ENCODE data around the gene CCDC85B.

CCDC85B gene

GRCh38 chr11:65869643-65870306 lies 20.7 kb upstream of the CCDC85B start:
- Histone ChIP-seq H3K27ac (ENCODE audit: low read depth, low read length) (no peak overlapping the region), H3K27me3 (ENCODE audit: control insufficient read depth in 1 of 2, insufficient read depth in 2 of 2, low read length in 2 of 2) (no peaks in the 10 kb centered on the region), H3K9me3 (ENCODE audit: control insufficient read depth in 1 of 2, low read length in 2 of 2) (no peaks in the 10 kb centered on the region), H3K36me3 (ENCODE audit: control insufficient read depth in 1 of 2, insufficient read depth in 2 of 2, low read length in 2 of 2) (peaks cover 22 to 30% of the 10 kb centered on the region in 2 donors), H3K9ac (ENCODE audit: low read depth in 1 of 2, low read length in 2 of 2) (no peak overlapping the region), H3K4me3 (ENCODE audit: low read depth in 1 of 2, low read length in 2 of 2) (no peak overlapping the region), H3K4me1 (ENCODE audit: control insufficient read depth in 1 of 2, insufficient read depth in 2 of 2, low read length in 2 of 2) (peaks cover 12 to 17% of the 10 kb centered on the region in 2 donors)

- Histone ChIP-seq H3K9ac (ENCODE audit: low read depth in 1 of 2, low read length in 2 of 2) (no peak overlapping the region), H3K4me1 (ENCODE audit: control insufficient read depth in 1 of 2, insufficient read depth in 2 of 2, low read length in 2 of 2) (peaks cover 12 to 17% of the 10 kb centered on the region in 2 donors), H3K9me3 (ENCODE audit: control insufficient read depth in 1 of 2, low read length in 2 of 2) (no peaks in the 10 kb centered on the region)
Observed at GRCh38 chr11:65870307-65870658, 20.2 kb upstream of the CCDC85B start.

DNA sequence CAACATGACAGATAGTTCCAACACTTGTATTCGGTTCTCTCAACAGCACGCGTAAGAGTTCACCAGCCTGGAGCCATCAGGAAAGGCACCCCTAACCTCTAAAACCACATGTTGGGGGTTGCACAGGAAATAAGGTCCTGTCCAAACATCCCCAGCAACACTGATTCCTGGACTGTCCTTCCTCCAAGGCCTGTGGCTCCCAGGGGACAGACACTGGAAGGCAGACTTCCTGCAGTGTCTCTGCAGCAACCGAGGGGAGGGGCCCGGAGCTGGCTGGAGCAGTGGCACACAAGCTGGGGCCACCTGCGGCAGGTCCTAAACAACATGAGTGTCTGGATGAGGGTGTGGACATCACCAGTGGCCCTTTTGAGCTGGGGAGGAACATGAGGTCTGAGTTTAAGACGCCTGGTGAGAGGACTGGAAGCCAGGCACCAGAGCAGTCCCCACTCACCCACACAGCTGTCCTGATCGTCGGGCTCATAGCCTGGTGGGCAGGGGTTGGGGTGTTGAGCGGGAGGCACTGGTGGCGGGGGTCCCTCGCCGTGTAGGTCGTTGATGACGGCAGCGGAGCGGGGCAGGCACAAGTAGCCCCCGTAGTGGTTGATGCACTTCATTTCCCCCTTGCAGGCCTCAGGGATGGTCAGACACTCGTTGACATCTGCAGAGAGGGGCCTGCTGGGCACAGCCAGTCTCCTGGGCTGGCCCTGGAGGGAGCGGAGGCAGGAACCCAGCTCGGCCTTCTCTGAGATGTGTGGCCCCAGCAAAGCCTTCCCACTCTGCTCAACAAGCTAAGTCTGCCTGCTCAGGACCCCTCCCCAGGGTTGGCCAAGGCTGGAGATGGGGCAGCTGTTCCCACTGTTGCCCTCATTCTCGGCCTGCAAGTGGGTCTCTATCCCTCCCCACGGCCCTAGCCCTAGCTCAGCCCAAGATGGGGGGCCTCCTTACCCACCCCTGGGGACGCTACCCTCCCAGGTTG lies 19.5 kb upstream of the CCDC85B start:
- peak overlapping the region in 1 of 2 donors; percentile 48 for H3K9ac ChIP-seq (ENCODE audit: low read depth in 1 of 2, low read length in 2 of 2)
- peaks cover 10 to 18% of the 10 kb centered on the region in 2 donors for H3K36me3 ChIP-seq (ENCODE audit: control insufficient read depth in 1 of 2, insufficient read depth in 2 of 2, low read length in 2 of 2)
- H3K27ac ChIP-seq (ENCODE audit: low read depth, low read length): no peak overlapping the region
- no peaks in the 10 kb centered on the region for H3K9me3 ChIP-seq (ENCODE audit: control insufficient read depth in 1 of 2, low read length in 2 of 2)
- no peaks in the 10 kb centered on the region for H3K27me3 ChIP-seq (ENCODE audit: control insufficient read depth in 1 of 2, insufficient read depth in 2 of 2, low read length in 2 of 2)
- H3K4me1 ChIP-seq (ENCODE audit: control insufficient read depth in 1 of 2, insufficient read depth in 2 of 2, low read length in 2 of 2): peaks cover 12 to 17% of the 10 kb centered on the region in 2 donors
- H3K4me3 ChIP-seq (ENCODE audit: low read depth in 1 of 2, low read length in 2 of 2): no peak overlapping the region

More at GRCh38 chr11:65870307-65870658, 20.2 kb upstream of the CCDC85B start:
- no peak overlapping the region for H3K4me3 ChIP-seq (ENCODE audit: low read depth in 1 of 2, low read length in 2 of 2)
- H3K27ac ChIP-seq (ENCODE audit: low read depth, low read length): no peak overlapping the region
- no peaks in the 10 kb centered on the region for H3K27me3 ChIP-seq (ENCODE audit: control insufficient read depth in 1 of 2, insufficient read depth in 2 of 2, low read length in 2 of 2)
- H3K36me3 ChIP-seq (ENCODE audit: control insufficient read depth in 1 of 2, insufficient read depth in 2 of 2, low read length in 2 of 2): peaks cover 17 to 25% of the 10 kb centered on the region in 2 donors

- H3K4me1 ChIP-seq (ENCODE audit: control insufficient read depth in 1 of 2, insufficient read depth in 2 of 2, low read length in 2 of 2): peaks cover 12 to 17% of the 10 kb centered on the region in 2 donors
- H3K9ac ChIP-seq (ENCODE audit: low read depth in 1 of 2, low read length in 2 of 2): peak overlapping the region in 1 of 2 donors; percentile 48
- peaks cover 5 to 9% of the 10 kb centered on the region in 2 donors for H3K36me3 ChIP-seq (ENCODE audit: control insufficient read depth in 1 of 2, insufficient read depth in 2 of 2, low read length in 2 of 2)
- H3K9me3 ChIP-seq (ENCODE audit: control insufficient read depth in 1 of 2, low read length in 2 of 2): no peaks in the 10 kb centered on the region
- peak overlapping the region; percentile 66 for H3K27ac ChIP-seq (ENCODE audit: low read depth, low read length)
- H3K27me3 ChIP-seq (ENCODE audit: control insufficient read depth in 1 of 2, insufficient read depth in 2 of 2, low read length in 2 of 2): no peaks in the 10 kb centered on the region
- peak overlapping the region; percentile 22 to 28 for H3K4me3 ChIP-seq (ENCODE audit: low read depth in 1 of 2, low read length in 2 of 2)
Observed at GRCh38 chr11:65871811-65872548, 18.5 kb upstream of the CCDC85B start.

DNA sequence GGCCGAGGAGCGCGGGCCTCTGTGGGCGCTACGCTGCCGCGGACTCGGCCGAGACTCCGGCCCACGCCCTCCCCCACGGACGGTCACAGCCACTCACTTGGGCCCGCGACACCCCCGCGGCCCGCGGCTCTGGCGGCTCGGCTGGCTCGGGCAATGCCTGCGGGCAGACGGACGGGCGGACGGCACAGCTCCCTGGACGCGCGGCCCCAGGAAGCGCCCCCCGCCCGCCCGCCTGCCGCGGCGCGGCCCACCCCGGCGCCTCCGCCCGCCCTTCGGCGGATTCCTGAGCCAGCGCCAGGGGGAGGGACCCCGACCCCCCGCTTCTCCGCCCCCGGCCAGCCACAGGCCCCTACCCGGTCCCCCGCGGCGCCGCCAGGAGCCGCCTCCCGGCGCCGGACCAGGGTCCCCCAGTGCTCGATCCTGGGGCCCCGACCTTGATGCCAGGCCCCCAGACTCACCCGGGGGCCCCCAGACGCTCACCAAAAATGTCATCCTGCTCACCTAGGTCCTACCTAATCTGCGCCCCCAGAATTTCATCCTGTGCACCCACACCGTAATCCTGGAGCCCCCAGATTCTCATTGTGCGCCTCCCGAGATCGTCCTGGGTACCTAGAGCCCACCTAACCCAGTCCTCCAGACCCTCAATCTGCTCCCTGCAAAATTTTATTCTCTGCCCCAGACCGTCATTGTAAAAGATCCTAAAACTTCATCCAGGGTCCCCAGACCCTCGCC lies 17.7 kb upstream of the CCDC85B start, which contains the start of gene EFEMP2:
TSS of gene EFEMP2 (minus strand) at position 215 of the 732 bp plus-strand sequence. CDS start 446 bp downstream, outside the sequence.
- H3K9ac ChIP-seq (ENCODE audit: low read depth in 1 of 2, low read length in 2 of 2): peak within 1 kb of the TSS; percentile 60 to 73

DNA sequence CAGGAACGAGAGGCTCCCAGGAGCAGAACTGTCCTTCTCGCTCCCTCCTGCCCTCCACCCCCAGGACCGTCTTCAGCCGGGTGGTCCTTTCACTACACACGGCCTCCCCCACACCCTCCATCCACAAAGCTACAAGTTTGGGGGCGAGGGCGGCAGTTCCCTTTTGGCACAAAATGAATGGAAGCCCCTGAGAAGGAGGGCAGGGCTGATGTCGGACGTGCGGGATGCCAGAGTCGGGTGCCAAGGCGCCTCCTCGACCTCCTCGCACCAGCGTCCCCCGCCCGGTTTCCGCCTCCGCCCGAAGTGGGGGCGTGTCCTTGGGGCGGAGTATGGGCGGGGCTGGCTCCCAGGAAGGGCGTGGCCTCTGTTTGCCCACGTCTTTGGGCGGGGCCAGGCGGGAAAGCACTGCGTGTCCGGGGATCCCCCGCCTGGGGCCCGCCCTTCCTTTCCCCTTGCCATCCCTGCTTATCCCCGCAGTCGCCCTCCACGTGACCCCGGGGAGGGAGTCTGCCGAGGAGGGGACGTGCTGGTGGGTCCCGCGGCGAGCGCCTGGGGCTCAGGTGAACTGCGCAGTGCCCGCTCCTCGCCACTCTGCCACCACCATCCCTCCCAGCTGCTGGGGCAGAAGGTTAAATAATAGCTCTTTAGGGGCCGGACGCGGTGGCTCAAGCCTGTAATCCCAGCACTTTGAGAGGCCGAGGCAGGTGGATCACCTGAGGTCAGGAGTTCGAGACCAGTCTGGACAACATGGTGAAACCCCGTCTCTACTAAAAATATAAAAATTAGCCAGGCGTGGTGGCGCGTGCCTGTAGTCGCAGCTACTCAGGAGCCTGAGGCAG lies 16.9 kb upstream of the CCDC85B start:
- H3K36me3 ChIP-seq (ENCODE audit: control insufficient read depth in 1 of 2, insufficient read depth in 2 of 2, low read length in 2 of 2): no peaks in the 10 kb centered on the region
- peak overlapping the region; percentile 56 for H3K27ac ChIP-seq (ENCODE audit: low read depth, low read length)
- peak overlapping the region; percentile 69 to 83 for H3K4me3 ChIP-seq (ENCODE audit: low read depth in 1 of 2, low read length in 2 of 2)
- H3K9me3 ChIP-seq (ENCODE audit: control insufficient read depth in 1 of 2, low read length in 2 of 2): no peaks in the 10 kb centered on the region
- no peaks in the 10 kb centered on the region for H3K27me3 ChIP-seq (ENCODE audit: control insufficient read depth in 1 of 2, insufficient read depth in 2 of 2, low read length in 2 of 2)
- peak overlapping the region; percentile 60 to 73 for H3K9ac ChIP-seq (ENCODE audit: low read depth in 1 of 2, low read length in 2 of 2)
- H3K4me1 ChIP-seq (ENCODE audit: control insufficient read depth in 1 of 2, insufficient read depth in 2 of 2, low read length in 2 of 2): peaks cover 12 to 17% of the 10 kb centered on the region in 2 donors

More for the DNA sequence above, 17.7 kb upstream of the CCDC85B start, which contains the start of gene EFEMP2:
- Histone ChIP-seq H3K36me3 (ENCODE audit: control insufficient read depth in 1 of 2, insufficient read depth in 2 of 2, low read length in 2 of 2) (peaks cover 0 to 2% of the 10 kb centered on the region in 2 donors), H3K9me3 (ENCODE audit: control insufficient read depth in 1 of 2, low read length in 2 of 2) (no peaks in the 10 kb centered on the region), H3K27ac (ENCODE audit: low read depth, low read length) (peak within 1 kb of the TSS; percentile 78), H3K27me3 (ENCODE audit: control insufficient read depth in 1 of 2, insufficient read depth in 2 of 2, low read length in 2 of 2) (no peaks in the 10 kb centered on the region), H3K4me3 (ENCODE audit: low read depth in 1 of 2, low read length in 2 of 2) (peak within 1 kb of the TSS; percentile 69 to 83), H3K4me1 (ENCODE audit: control insufficient read depth in 1 of 2, insufficient read depth in 2 of 2, low read length in 2 of 2) (peaks cover 12 to 17% of the 10 kb centered on the region in 2 donors)

- Histone ChIP-seq H3K4me1 (ENCODE audit: control insufficient read depth in 1 of 2, insufficient read depth in 2 of 2, low read length in 2 of 2) (peaks cover 0 to 3% of the 10 kb centered on the region in 2 donors), H3K27me3 (ENCODE audit: control insufficient read depth in 1 of 2, insufficient read depth in 2 of 2, low read length in 2 of 2) (no peaks in the 10 kb centered on the region), H3K9me3 (ENCODE audit: control insufficient read depth in 1 of 2, low read length in 2 of 2) (no peaks in the 10 kb centered on the region), H3K9ac (ENCODE audit: low read depth in 1 of 2, low read length in 2 of 2) (no peak within 1 kb of the TSS), H3K4me3 (ENCODE audit: low read depth in 1 of 2, low read length in 2 of 2) (no peak within 1 kb of the TSS), H3K36me3 (ENCODE audit: control insufficient read depth in 1 of 2, insufficient read depth in 2 of 2, low read length in 2 of 2) (peaks cover 15 to 23% of the 10 kb centered on the region in 2 donors), H3K27ac (ENCODE audit: low read depth, low read length) (no peak within 1 kb of the TSS)
Observed at GRCh38 chr11:65879617-65880016, 10.9 kb upstream of the CCDC85B start, which contains the start of gene CTSW. Gene CTSW (plus strand): TSS chr11:65879837. CDS start chr11:65879855, 18 bp downstream.

DNA sequence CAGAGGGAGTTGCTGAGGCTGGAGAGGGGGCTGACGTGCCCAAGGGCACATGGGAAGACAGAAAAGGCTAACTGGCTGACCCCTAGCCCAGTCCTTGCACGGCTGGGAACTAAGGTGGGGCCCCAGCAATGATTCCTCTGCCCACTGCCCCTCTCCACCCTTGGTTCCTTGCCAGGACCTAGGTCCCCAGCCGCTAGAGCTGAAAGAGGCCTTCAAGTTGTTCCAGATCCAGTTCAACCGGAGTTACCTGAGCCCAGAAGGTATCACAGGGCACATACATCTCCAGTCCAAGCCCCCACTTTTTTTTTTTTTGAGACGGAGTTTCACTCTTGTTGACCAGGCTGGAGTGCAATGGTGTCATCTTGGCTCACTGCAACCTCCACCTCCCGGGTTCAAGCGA lies 10.4 kb upstream of the CCDC85B start:
- Histone ChIP-seq H3K9ac (ENCODE audit: low read depth in 1 of 2, low read length in 2 of 2) (no peak overlapping the region), H3K4me3 (ENCODE audit: low read depth in 1 of 2, low read length in 2 of 2) (no peak overlapping the region), H3K27ac (ENCODE audit: low read depth, low read length) (no peak overlapping the region), H3K4me1 (ENCODE audit: control insufficient read depth in 1 of 2, insufficient read depth in 2 of 2, low read length in 2 of 2) (peaks cover 3 to 7% of the 10 kb centered on the region in 2 donors), H3K9me3 (ENCODE audit: control insufficient read depth in 1 of 2, low read length in 2 of 2) (no peaks in the 10 kb centered on the region), H3K36me3 (ENCODE audit: control insufficient read depth in 1 of 2, insufficient read depth in 2 of 2, low read length in 2 of 2) (peaks cover 15 to 23% of the 10 kb centered on the region in 2 donors), H3K27me3 (ENCODE audit: control insufficient read depth in 1 of 2, insufficient read depth in 2 of 2, low read length in 2 of 2) (no peaks in the 10 kb centered on the region)
